ENCODE results near the gene LZIC. TPM values are rescaled to one million over a fixed set of nuclear protein-coding genes. Genes with fewer than 3 reads are reported as not detected.

The LZIC gene
- total RNA-seq, 2 experiments from 2014 or later, result 23.9 to 24.2 TPM

DNA sequence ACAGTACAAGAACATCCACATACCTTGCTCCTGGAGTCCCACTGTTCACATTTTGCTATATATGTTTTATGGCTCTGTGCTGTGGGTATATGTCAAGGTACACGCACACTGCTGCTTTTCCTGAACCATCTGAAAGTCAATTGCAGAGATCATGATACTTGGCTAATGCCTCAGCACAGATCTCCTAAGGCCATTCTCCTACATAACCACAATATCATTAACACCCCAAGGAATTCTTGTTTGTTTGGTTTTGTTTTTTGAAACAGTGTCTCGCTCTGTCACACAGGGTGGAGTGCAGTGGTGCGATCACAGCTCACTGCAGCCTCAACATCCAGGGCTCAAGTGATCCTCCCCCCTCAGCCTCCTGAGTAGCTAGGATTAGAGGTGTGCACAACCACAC is 49.1 kb downstream of the LZIC start:
- Mint-ChIP-seq H3K9me3 (no peaks in the 10 kb centered on the region), H3K4me1 (ENCODE audit: low read depth) (peaks cover 14% of the 10 kb centered on the region), H3K4me3 (no peak overlapping the region), H3K27me3 (no peaks in the 10 kb centered on the region), H3K36me3 (ENCODE audit: low read depth) (no peaks in the 10 kb centered on the region), H3K27ac (no peak overlapping the region)
- DNase-seq (no peak), ATAC-seq (no peak)
- TF ChIP-seq, protein P1, sequence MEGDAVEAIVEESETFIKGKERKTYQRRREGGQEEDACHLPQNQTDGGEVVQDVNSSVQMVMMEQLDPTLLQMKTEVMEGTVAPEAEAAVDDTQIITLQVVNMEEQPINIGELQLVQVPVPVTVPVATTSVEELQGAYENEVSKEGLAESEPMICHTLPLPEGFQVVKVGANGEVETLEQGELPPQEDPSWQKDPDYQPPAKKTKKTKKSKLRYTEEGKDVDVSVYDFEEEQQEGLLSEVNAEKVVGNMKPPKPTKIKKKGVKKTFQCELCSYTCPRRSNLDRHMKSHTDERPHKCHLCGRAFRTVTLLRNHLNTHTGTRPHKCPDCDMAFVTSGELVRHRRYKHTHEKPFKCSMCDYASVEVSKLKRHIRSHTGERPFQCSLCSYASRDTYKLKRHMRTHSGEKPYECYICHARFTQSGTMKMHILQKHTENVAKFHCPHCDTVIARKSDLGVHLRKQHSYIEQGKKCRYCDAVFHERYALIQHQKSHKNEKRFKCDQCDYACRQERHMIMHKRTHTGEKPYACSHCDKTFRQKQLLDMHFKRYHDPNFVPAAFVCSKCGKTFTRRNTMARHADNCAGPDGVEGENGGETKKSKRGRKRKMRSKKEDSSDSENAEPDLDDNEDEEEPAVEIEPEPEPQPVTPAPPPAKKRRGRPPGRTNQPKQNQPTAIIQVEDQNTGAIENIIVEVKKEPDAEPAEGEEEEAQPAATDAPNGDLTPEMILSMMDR (IDR thresholded peaks at IDR 0.05), result no peak
- POLR2A ChIA-PET, result no interaction called here
- CTCF ChIA-PET, result interaction anchor here (1.1 to 2.3 kb wide), 3 partner anchors 11 to 55 kb away, joined by 3 to 6 read pairs (median 3); no protein-coding TSS in a partner anchor
- intact Hi-C loops (cut with micrococcal nuclease), result no loop called here

DNA sequence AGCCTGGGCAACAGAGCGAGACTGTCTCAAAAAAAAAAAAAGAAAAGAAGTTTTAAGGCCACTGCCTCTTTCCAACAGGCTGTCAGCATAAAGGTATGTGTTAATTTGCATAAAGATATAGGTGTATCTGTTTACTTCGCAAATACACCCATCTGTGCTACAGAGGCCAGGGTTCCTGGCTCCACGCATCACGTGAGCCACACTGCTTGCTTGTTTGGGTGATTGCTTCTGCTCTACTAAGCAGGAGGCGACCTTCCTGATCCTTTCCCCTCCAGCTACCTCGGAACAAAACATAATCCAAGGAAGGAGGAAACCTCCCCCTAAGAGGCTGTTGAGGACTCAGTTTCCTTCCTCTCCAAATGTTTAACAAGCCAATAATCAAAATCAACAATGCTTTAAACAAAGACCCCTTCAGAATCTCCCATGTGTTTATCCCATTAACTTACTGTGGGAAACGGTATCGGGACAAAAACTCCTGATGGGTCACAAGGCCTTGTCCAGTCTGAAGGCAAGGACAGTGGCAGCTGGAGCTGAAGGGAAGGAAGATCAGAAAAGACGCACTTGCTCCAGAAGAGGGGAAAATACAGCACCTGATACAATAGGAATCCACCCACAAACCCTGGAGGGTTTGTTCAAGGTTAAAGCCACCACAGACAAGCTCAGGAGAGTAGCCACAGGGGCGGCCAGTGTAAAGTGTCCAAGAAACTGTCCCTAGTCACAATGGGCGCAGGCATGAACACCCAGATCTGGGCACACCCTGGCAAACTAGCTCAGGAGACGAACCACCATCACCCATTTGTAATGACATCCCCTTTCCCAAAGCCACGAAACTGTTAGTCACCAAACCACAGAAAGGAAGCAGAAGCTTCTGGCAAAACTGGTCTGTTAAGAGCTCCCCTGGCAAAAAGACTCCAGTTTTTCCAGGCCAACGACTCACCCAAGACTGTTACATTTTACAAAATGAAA is 50.3 kb downstream of the LZIC start:
- no peak for DNase-seq
- POLR2A ChIA-PET, result interaction anchor here (0.7 to 0.8 kb wide), 3 partner anchors 11 to 51 kb away, joined by 3 to 4 read pairs (median 3); no protein-coding TSS in a partner anchor
- no peak for ATAC-seq
- TF ChIP-seq, protein P1 (IDR thresholded peaks at IDR 0.05), result no peak
- Mint-ChIP-seq H3K9me3 (no peaks in the 10 kb centered on the region), H3K27ac (no peak overlapping the region), H3K36me3 (ENCODE audit: low read depth) (no peaks in the 10 kb centered on the region), H3K4me1 (ENCODE audit: low read depth) (peaks cover 14% of the 10 kb centered on the region), H3K4me3 (no peak overlapping the region), H3K27me3 (no peaks in the 10 kb centered on the region)
- CTCF ChIA-PET, result interaction anchor here (0.9 to 2.3 kb wide), 4 partner anchors 25 to 108 kb away, joined by 3 to 6 read pairs (median 4); no protein-coding TSS in a partner anchor
- intact Hi-C loops (cut with micrococcal nuclease), result no loop called here

DNA sequence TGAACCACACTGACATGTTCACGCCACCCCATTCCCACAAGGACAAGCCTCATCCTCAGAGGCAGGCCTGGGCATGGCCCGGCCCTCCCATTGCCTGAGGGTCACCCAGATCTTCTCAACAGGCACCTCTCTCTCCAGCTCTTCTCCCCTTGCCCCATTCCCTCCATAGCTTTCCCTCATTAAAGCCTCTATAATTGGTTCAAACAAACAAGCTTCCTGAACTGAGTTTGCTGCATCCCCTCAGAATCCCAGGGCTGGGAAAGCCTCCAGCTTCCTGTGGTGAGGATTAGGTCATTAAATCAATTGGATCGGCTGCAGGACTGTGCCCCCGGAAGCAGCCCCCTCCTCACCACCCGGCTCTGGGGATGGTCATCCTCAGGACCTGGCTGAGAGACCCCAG is 52.0 kb downstream of the LZIC start:
- Mint-ChIP-seq H3K4me3 (no peak overlapping the region), H3K36me3 (ENCODE audit: low read depth) (no peaks in the 10 kb centered on the region), H3K27ac (no peak overlapping the region), H3K9me3 (no peaks in the 10 kb centered on the region), H3K4me1 (ENCODE audit: low read depth) (peaks cover 14% of the 10 kb centered on the region), H3K27me3 (no peaks in the 10 kb centered on the region)
- DNase-seq (no peak), ATAC-seq (no peak)
- ChIA-PET POLR2A (interaction anchor here (1.5 kb wide), 1 partner anchor 27 kb away, joined by 3 read pairs; no protein-coding TSS in a partner anchor), CTCF (interaction anchor here (1.2 kb wide), 1 partner anchor 143 kb away, joined by 3 read pairs; no protein-coding TSS in a partner anchor)
- TF ChIP-seq, protein P1 (IDR thresholded peaks at IDR 0.05), result no peak
- intact Hi-C loops (cut with micrococcal nuclease), result no loop called here

DNA sequence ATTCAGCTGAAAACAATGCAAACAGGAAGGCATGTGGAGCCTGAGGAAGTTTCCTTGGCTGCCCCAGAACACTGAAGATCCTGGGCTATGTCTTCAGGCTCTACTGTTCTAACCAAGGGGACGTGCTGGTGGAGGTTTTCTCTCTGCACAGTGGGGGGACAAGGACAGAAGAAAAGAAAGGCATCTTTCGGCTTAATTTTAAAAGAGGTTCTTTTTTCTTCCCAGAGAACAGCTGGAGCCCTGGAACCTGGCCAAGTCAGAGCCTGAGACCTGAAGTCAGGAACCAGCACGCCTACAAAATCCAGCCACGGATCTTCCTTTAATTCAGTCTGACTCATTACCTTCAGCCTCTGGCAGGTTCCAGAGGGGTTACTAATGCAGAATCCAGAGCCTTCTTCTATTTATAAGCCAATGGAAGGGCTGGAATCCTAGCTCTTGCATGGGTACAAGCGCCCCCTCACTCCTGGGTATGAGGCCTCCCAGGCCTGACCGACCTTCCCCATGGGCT is 52.9 kb downstream of the LZIC start:
- no peaks in the 10 kb centered on the region for H3K36me3 Mint-ChIP-seq (ENCODE audit: low read depth)
- POLR2A ChIA-PET, result interaction anchor here (0.5 to 1.5 kb wide), 3 partner anchors 28 to 601 kb away, joined by 3 read pairs; no protein-coding TSS in a partner anchor
- no peak for DNase-seq

More for the DNA sequence above, 52.9 kb downstream of the LZIC start:
- Mint-ChIP-seq H3K27ac (no peak overlapping the region), H3K9me3 (no peaks in the 10 kb centered on the region), H3K27me3 (no peaks in the 10 kb centered on the region), H3K4me1 (ENCODE audit: low read depth) (peaks cover 14% of the 10 kb centered on the region), H3K4me3 (no peak overlapping the region)
- ATAC-seq, result no peak
- intact Hi-C loops (cut with micrococcal nuclease), result no loop called here
- CTCF ChIA-PET, result interaction anchor here (1.2 to 1.4 kb wide), 2 partner anchors 28 to 144 kb away, joined by 3 to 4 read pairs; no protein-coding TSS in a partner anchor
- TF ChIP-seq, protein P1 (IDR thresholded peaks at IDR 0.05), result no peak

Data from activated CD8-positive, alpha-beta T cell treated with anti-CD3 and anti-CD28 coated beads for 36 hours (primary cell).